ENCODE results near the gene ZNF646. TPM values are rescaled to one million over a fixed set of nuclear protein-coding genes. Genes with fewer than 3 reads are reported as not detected.

ZNF646 gene
- total RNA-seq, 1 donor from 2014 or later, result 17.2 TPM

- DNase-seq (ENCODE audit: low read depth) (no peak), FAIRE-seq (no peak)
- Histone ChIP-seq H3K27me3 (ENCODE audit: insufficient read depth, low read length) (no peaks in the 10 kb centered on the region), H3K4me3 (ENCODE audit: insufficient read depth, low read depth, low read length) (no peak overlapping the region), H3K9me3 (ENCODE audit: insufficient read depth, low read depth, low read length) (no peaks in the 10 kb centered on the region), H4K20me1 (ENCODE audit: insufficient read depth, low read length) (no peaks in the 10 kb centered on the region), H3K79me2 (ENCODE audit: insufficient read depth, low read length) (peaks cover 50% of the 10 kb centered on the region), H2AFZ (ENCODE audit: low read depth, low read length) (no peak overlapping the region), H3K4me2 (ENCODE audit: low read length) (no peak overlapping the region), H3K9ac (ENCODE audit: low read length) (no peak overlapping the region), H3K36me3 (ENCODE audit: insufficient read depth, low read length) (peaks cover 16% of the 10 kb centered on the region), H3K4me1 (ENCODE audit: insufficient read depth, low read length) (peaks cover 19% of the 10 kb centered on the region), H3K27ac (ENCODE audit: low read depth, low read length) (no peak overlapping the region)
- Mint-ChIP-seq H3K4me1 (ENCODE audit: low read depth, unreplicated experiment) (peaks cover 16% of the 10 kb centered on the region), H3K27ac (ENCODE audit: unreplicated experiment) (no peak overlapping the region), H3K4me3 (ENCODE audit: unreplicated experiment) (no peak overlapping the region), H3K36me3 (ENCODE audit: low read depth, unreplicated experiment) (peaks cover 23% of the 10 kb centered on the region), H3K27me3 (ENCODE audit: low read depth, unreplicated experiment) (no peaks in the 10 kb centered on the region), H3K9me3 (ENCODE audit: unreplicated experiment) (no peaks in the 10 kb centered on the region)
- TF ChIP-seq, protein P1, sequence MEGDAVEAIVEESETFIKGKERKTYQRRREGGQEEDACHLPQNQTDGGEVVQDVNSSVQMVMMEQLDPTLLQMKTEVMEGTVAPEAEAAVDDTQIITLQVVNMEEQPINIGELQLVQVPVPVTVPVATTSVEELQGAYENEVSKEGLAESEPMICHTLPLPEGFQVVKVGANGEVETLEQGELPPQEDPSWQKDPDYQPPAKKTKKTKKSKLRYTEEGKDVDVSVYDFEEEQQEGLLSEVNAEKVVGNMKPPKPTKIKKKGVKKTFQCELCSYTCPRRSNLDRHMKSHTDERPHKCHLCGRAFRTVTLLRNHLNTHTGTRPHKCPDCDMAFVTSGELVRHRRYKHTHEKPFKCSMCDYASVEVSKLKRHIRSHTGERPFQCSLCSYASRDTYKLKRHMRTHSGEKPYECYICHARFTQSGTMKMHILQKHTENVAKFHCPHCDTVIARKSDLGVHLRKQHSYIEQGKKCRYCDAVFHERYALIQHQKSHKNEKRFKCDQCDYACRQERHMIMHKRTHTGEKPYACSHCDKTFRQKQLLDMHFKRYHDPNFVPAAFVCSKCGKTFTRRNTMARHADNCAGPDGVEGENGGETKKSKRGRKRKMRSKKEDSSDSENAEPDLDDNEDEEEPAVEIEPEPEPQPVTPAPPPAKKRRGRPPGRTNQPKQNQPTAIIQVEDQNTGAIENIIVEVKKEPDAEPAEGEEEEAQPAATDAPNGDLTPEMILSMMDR (IDR thresholded peaks at IDR 0.05; ENCODE audit: insufficient read depth, low read depth, low read length), result no peak
- TF ChIP-seq EZH2 (IDR thresholded peaks at IDR 0.05; ENCODE audit: insufficient read depth, low read length), result no peak
Measured at GRCh38 chr16:31061813-31062440, 12.3 kb upstream of the ZNF646 start.

DNA sequence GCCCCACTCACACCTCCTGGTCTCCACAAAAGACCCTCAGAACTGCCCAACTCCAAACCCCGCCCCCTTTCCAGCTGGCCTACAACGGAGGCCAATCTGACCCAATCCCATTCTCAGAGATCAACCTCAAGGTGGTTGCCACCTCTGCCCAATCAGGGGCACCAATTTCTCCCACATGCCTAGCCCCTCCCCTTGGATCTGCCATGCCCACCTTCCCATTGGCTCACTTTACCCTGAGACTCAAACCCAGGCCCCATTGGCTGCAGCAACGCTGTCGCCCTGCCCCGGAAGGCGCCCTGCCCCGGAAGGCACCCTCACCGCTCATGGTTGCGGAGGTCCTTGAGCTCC lies 10.8 kb upstream of the ZNF646 start:
- Mint-ChIP-seq H3K27me3 (ENCODE audit: low read depth, unreplicated experiment) (no peaks in the 10 kb centered on the region), H3K4me1 (ENCODE audit: low read depth, unreplicated experiment) (peaks cover 16% of the 10 kb centered on the region), H3K27ac (ENCODE audit: unreplicated experiment) (peak overlapping the region; percentile 86), H3K36me3 (ENCODE audit: low read depth, unreplicated experiment) (peaks cover 22% of the 10 kb centered on the region), H3K9me3 (ENCODE audit: unreplicated experiment) (no peaks in the 10 kb centered on the region), H3K4me3 (ENCODE audit: unreplicated experiment) (no peak overlapping the region)
- Histone ChIP-seq H3K9ac (ENCODE audit: low read length) (no peak overlapping the region), H3K27ac (ENCODE audit: low read depth, low read length) (peak overlapping the region; percentile 93), H3K36me3 (ENCODE audit: insufficient read depth, low read length) (peaks cover 16% of the 10 kb centered on the region), H2AFZ (ENCODE audit: low read depth, low read length) (no peak overlapping the region), H4K20me1 (ENCODE audit: insufficient read depth, low read length) (no peaks in the 10 kb centered on the region), H3K27me3 (ENCODE audit: insufficient read depth, low read length) (no peaks in the 10 kb centered on the region), H3K79me2 (ENCODE audit: insufficient read depth, low read length) (peaks cover 63% of the 10 kb centered on the region), H3K4me2 (ENCODE audit: low read length) (peak overlapping the region; percentile 15), H3K9me3 (ENCODE audit: insufficient read depth, low read depth, low read length) (no peaks in the 10 kb centered on the region), H3K4me1 (ENCODE audit: insufficient read depth, low read length) (peaks cover 19% of the 10 kb centered on the region), H3K4me3 (ENCODE audit: insufficient read depth, low read depth, low read length) (no peak overlapping the region)
- FAIRE-seq (no peak), DNase-seq (ENCODE audit: low read depth) (no peak)
- TF ChIP-seq, protein P1 (IDR thresholded peaks at IDR 0.05; ENCODE audit: insufficient read depth, low read depth, low read length), result no peak

GRCh38 chr16:31063843-31064611 lies 10.2 kb upstream of the ZNF646 start:
- H3K9ac ChIP-seq (ENCODE audit: low read length), result peak overlapping the region; percentile 75
- peaks cover 68% of the 10 kb centered on the region for H3K79me2 ChIP-seq (ENCODE audit: insufficient read depth, low read length)
- Mint-ChIP-seq H3K27me3 (ENCODE audit: low read depth, unreplicated experiment) (no peaks in the 10 kb centered on the region), H3K9me3 (ENCODE audit: unreplicated experiment) (no peaks in the 10 kb centered on the region), H3K27ac (ENCODE audit: unreplicated experiment) (peak overlapping the region; percentile 100), H3K4me3 (ENCODE audit: unreplicated experiment) (peak overlapping the region; percentile 75), H3K36me3 (ENCODE audit: low read depth, unreplicated experiment) (peaks cover 22% of the 10 kb centered on the region), H3K4me1 (ENCODE audit: low read depth, unreplicated experiment) (peaks cover 16% of the 10 kb centered on the region)
- peaks cover 19% of the 10 kb centered on the region for H3K4me1 ChIP-seq (ENCODE audit: insufficient read depth, low read length)
- peak overlapping the region; percentile 79 for H3K4me2 ChIP-seq (ENCODE audit: low read length)
- peak overlapping the region; percentile 93 for H3K27ac ChIP-seq (ENCODE audit: low read depth, low read length)
- no peaks in the 10 kb centered on the region for H3K9me3 ChIP-seq (ENCODE audit: insufficient read depth, low read depth, low read length)
- no peak overlapping the region for H2AFZ ChIP-seq (ENCODE audit: low read depth, low read length)
- H3K27me3 ChIP-seq (ENCODE audit: insufficient read depth, low read length), result no peaks in the 10 kb centered on the region
- TF ChIP-seq, protein P1 (IDR thresholded peaks at IDR 0.05; ENCODE audit: insufficient read depth, low read depth, low read length), result no peak
- no peak for TF ChIP-seq EZH2 (IDR thresholded peaks at IDR 0.05; ENCODE audit: insufficient read depth, low read length)
- H3K4me3 ChIP-seq (ENCODE audit: insufficient read depth, low read depth, low read length), result peak overlapping the region; percentile 2
- peaks cover 16% of the 10 kb centered on the region for H3K36me3 ChIP-seq (ENCODE audit: insufficient read depth, low read length)
- DNase-seq (ENCODE audit: low read depth) (peak; percentile 24), FAIRE-seq (no peak)
- peaks cover 1% of the 10 kb centered on the region for H4K20me1 ChIP-seq (ENCODE audit: insufficient read depth, low read length)
